Measurements from ENCODE around the gene CD7.
"Not testable (repeated sequence)": the region's sequence is repeated elsewhere in the genome, so short reads cannot be mapped to it uniquely, and the experiment has no call there.

The CD7 gene

DNA sequence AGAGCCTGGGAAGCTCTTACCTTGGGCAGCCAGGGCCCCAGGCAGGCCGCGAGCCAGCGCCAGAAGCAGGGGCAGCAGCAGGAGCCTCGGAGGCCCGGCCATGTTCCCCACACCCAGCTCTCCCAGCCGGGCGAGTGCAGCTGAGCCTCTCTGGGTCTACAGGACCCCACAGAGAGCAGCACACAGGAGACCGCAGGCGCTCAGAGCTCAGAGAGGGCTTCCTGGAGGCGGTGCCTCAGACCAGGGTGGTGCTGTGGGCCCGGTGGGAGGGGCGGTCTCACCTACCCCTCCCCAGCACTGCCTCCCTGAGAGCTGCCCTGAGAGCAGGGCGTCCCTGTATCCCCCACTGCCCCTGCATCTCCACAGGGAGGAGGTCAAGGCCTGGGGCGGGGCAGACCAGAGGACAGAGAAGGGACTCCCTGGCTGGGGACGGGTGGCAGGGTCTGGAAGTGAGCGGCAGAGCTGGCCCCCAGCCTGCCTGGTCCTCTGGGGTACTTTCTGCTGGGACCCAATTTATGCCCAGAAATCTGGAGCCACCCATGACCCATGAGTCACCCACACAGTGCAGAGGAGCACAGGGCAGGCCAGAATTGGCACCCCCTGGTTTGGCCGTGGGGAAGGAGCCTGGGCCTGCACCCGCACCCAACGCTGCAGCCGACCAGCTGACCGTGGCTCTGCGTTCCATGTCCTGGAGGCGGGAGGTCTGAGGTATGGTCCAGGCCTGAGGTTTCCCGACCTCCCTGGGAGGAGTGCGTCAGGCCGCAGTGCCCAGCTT is at the start of gene CD7:
Gene CD7, minus strand, starts transcription at position 215 of the 775 bp plus-strand sequence. Its CDS starts 113 bp downstream, at position 102.
- no peak within 1 kb of the TSS for H3K27ac ChIP-seq (ENCODE audit: low read depth, low read length)
- H3K27me3 ChIP-seq (ENCODE audit: control insufficient read depth, insufficient read depth, low read length) = no peaks in the 10 kb centered on the region
- 0 out of 2 replicates have a peak, but pooled peaks cover 4% of the 10 kb centered on the region for H3K4me1 ChIP-seq (ENCODE audit: control insufficient read depth, insufficient read depth, low read length)
- no peak within 1 kb of the TSS for H3K4me3 ChIP-seq (ENCODE audit: low read depth, low read length)
- no peak within 1 kb of the TSS for H3K9ac ChIP-seq (ENCODE audit: low read depth, low read length)
- H3K9me3 ChIP-seq (ENCODE audit: control insufficient read depth, insufficient read depth, low read length) = no peaks in the 10 kb centered on the region
- H3K36me3 ChIP-seq (ENCODE audit: control insufficient read depth, insufficient read depth, low read length) = no peaks in the 10 kb centered on the region

GRCh38 chr17:82366749-82367148 is 49.3 kb upstream of the CD7 start:
- Histone ChIP-seq H3K9me3 (ENCODE audit: control insufficient read depth, insufficient read depth, low read length) (no peaks in the 10 kb centered on the region), H3K36me3 (ENCODE audit: control insufficient read depth, insufficient read depth, low read length) (no peaks in the 10 kb centered on the region), H3K4me3 (ENCODE audit: low read depth, low read length) (no peak overlapping the region), H3K27ac (ENCODE audit: low read depth, low read length) (no peak overlapping the region), H3K27me3 (ENCODE audit: control insufficient read depth, insufficient read depth, low read length) (peaks cover 23% of the 10 kb centered on the region), H3K4me1 (ENCODE audit: control insufficient read depth, insufficient read depth, low read length) (no peaks in the 10 kb centered on the region), H3K9ac (ENCODE audit: low read depth, low read length) (no peak overlapping the region)

GRCh38 chr17:82365606-82366295 is 48.3 kb upstream of the CD7 start:
- H3K36me3 ChIP-seq (ENCODE audit: control insufficient read depth, insufficient read depth, low read length) = no peaks in the 10 kb centered on the region
- H3K27me3 ChIP-seq (ENCODE audit: control insufficient read depth, insufficient read depth, low read length) = peaks cover 13% of the 10 kb centered on the region
- no peaks in the 10 kb centered on the region for H3K9me3 ChIP-seq (ENCODE audit: control insufficient read depth, insufficient read depth, low read length)
- H3K4me3 ChIP-seq (ENCODE audit: low read depth, low read length) = no peak overlapping the region
- no peaks in the 10 kb centered on the region for H3K4me1 ChIP-seq (ENCODE audit: control insufficient read depth, insufficient read depth, low read length)
- H3K9ac ChIP-seq (ENCODE audit: low read depth, low read length) = no peak overlapping the region
- no peak overlapping the region for H3K27ac ChIP-seq (ENCODE audit: low read depth, low read length)

DNA sequence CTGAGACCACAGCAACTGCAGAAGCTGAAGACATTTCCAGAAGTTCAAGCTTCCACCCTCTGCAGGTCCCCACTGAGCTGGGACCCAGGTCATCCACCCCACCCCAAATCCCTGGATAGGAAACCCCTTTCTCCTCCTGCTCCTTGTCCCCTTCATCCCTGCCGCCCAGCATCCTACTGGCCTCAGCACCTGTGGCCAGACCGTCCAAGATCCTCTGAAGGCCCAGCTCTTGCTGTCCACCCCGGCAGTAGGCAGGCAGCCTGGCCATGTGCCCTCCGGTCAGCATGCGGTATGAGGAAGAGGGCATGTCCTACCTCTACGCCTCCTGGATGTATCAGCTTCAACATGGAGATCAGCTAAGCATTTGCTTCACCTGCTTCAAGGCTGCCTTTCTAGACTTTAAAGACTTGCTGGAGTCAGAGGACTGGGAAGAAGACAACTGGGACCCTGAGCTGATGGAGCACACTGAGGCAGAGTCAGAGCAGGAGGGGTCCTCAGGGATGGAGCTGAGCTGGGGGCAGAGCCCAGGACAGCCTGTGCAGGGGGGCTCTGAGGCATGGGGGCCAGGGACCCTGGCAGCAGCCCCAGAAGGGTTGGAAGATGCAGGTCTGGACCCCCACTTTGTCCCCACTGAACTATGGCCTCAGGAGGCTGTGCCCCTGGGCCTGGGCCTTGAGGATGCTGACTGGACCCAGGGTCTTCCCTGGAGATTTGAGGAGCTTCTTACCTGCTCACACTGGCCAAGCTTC is 44.7 kb upstream of the CD7 start:
- no peaks in the 10 kb centered on the region for H3K9me3 ChIP-seq (ENCODE audit: control insufficient read depth, insufficient read depth, low read length)
- no peak overlapping the region for H3K27ac ChIP-seq (ENCODE audit: low read depth, low read length)

DNA sequence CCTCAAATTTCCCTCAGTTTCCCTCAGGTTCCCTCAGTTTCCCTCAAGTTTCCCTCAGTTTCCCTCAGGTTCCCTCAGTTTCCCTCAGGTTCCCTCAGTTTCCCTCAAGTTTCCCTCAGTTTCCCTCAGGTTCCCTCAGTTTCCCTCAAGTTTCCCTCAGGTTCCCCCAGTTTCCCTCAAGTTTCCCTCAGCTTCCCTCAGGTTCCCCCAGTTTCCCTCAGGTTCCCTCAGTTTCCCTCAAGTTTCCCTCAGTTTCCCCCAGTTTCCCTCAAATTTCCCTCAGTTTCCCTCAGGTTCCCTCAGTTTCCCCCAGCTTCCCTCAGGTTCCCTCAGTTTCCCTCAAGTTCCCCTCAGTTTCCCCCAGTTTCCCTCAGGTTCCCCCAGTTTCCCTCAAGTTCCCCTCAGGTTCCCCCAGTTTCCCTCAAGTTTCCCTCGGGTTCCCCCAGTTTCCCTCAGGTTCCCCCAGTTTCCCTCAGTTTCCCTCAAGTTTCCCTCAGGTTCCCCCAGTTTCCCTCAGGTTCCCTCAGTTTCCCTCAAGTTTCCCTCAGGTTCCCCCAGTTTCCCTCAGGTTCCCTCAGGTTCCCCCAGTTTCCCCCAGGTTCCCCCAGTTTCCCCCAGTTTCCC is 42.2 kb upstream of the CD7 start:
- H3K27ac ChIP-seq (ENCODE audit: low read depth, low read length); H3K9ac ChIP-seq (ENCODE audit: low read depth, low read length); H3K9me3 ChIP-seq (ENCODE audit: control insufficient read depth, insufficient read depth, low read length): not testable (repeated sequence)

More for the DNA sequence above, 44.7 kb upstream of the CD7 start:
- Histone ChIP-seq H3K4me3 (ENCODE audit: low read depth, low read length) (no peak overlapping the region), H3K9ac (ENCODE audit: low read depth, low read length) (no peak overlapping the region), H3K27me3 (ENCODE audit: control insufficient read depth, insufficient read depth, low read length) (peaks cover 4% of the 10 kb centered on the region; the same call in 1 of the 2 replicates), H3K36me3 (ENCODE audit: control insufficient read depth, insufficient read depth, low read length) (no peaks in the 10 kb centered on the region), H3K4me1 (ENCODE audit: control insufficient read depth, insufficient read depth, low read length) (no peaks in the 10 kb centered on the region)

DNA sequence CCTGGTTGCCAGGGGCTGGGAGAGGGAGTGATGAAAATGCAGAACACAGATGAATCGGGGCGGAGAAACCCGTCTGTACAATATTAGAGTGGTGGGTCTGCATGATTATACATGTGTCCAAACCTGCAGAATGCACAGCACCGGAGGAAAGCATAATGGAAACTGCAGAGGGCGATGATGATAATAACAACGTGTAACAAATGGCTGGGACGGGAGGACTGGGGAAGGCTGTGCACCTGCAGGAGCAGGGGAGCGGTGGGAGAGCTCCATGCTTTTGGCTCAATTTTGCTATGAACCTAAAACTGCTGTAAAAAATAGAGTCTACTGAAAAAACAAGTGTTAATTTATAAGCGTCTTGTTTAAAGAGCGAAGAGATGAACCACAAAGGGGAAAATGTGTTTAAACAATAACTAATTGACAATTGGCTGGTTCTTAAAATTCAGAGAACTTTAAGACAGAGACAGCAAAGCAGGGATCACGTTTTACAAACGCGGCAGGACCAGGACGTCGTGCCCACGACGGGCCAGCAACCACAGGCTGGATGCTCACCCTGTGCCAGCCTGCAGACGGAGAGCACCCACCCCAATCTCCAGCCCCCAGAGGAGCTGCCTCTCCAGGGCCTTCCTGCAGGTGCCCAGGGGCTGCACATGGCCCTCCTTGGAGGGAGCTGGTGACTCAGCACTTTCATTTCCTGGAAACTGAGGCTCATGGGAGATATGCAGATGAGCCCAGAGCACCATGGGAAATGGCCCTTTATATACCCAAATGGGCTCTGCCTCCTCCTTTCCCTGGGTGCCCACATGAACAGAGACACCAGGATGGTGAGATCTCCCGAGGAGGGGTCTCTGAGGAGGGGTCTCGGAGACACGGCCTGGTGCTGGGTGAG is 41.3 kb upstream of the CD7 start, which contains the start of gene TEX19:
Gene TEX19, plus strand, starts transcription at position 783 of the 886 bp plus-strand sequence. CDS start 2,904 bp downstream, outside the sequence.
- Histone ChIP-seq H3K36me3 (ENCODE audit: control insufficient read depth, insufficient read depth, low read length) (no peaks in the 10 kb centered on the region), H3K9ac (ENCODE audit: low read depth, low read length) (no peak within 1 kb of the TSS), H3K27ac (ENCODE audit: low read depth, low read length) (no peak within 1 kb of the TSS)

More for the DNA sequence above, 42.2 kb upstream of the CD7 start:
- H3K27me3 ChIP-seq (ENCODE audit: control insufficient read depth, insufficient read depth, low read length); H3K4me3 ChIP-seq (ENCODE audit: low read depth, low read length); H3K36me3 ChIP-seq (ENCODE audit: control insufficient read depth, insufficient read depth, low read length); H3K4me1 ChIP-seq (ENCODE audit: control insufficient read depth, insufficient read depth, low read length): not testable (repeated sequence)

GRCh38 chr17:82357394-82357793 is 40.0 kb upstream of the CD7 start:
- no peaks in the 10 kb centered on the region; the same call in 1 of the 2 replicates for H3K4me1 ChIP-seq (ENCODE audit: control insufficient read depth, insufficient read depth, low read length)
- no peaks in the 10 kb centered on the region for H3K36me3 ChIP-seq (ENCODE audit: control insufficient read depth, insufficient read depth, low read length)
- no peaks in the 10 kb centered on the region for H3K9me3 ChIP-seq (ENCODE audit: control insufficient read depth, insufficient read depth, low read length)
- H3K27ac ChIP-seq (ENCODE audit: low read depth, low read length) = no peak overlapping the region
- H3K4me3 ChIP-seq (ENCODE audit: low read depth, low read length) = no peak overlapping the region
- H3K9ac ChIP-seq (ENCODE audit: low read depth, low read length) = no peak overlapping the region
- H3K27me3 ChIP-seq (ENCODE audit: control insufficient read depth, insufficient read depth, low read length) = peaks cover 4% of the 10 kb centered on the region; the same call in 1 of the 2 replicates

More for the DNA sequence above, 41.3 kb upstream of the CD7 start, which contains the start of gene TEX19:
- H3K9me3 ChIP-seq (ENCODE audit: control insufficient read depth, insufficient read depth, low read length) = no peaks in the 10 kb centered on the region
- H3K4me1 ChIP-seq (ENCODE audit: control insufficient read depth, insufficient read depth, low read length) = no peaks in the 10 kb centered on the region; the same call in 1 of the 2 replicates
- H3K4me3 ChIP-seq (ENCODE audit: low read depth, low read length) = no peak within 1 kb of the TSS
- peaks cover 4% of the 10 kb centered on the region; the same call in 1 of the 2 replicates for H3K27me3 ChIP-seq (ENCODE audit: control insufficient read depth, insufficient read depth, low read length)

- Histone ChIP-seq H3K4me1 (ENCODE audit: control insufficient read depth, insufficient read depth, low read length) (no peaks in the 10 kb centered on the region; the same call in 1 of the 2 replicates), H3K27ac (ENCODE audit: low read depth, low read length) (no peak overlapping the region), H3K9ac (ENCODE audit: low read depth, low read length) (no peak overlapping the region), H3K9me3 (ENCODE audit: control insufficient read depth, insufficient read depth, low read length) (no peaks in the 10 kb centered on the region), H3K4me3 (ENCODE audit: low read depth, low read length) (no peak overlapping the region), H3K27me3 (ENCODE audit: control insufficient read depth, insufficient read depth, low read length) (peaks cover 4% of the 10 kb centered on the region; the same call in 1 of the 2 replicates), H3K36me3 (ENCODE audit: control insufficient read depth, insufficient read depth, low read length) (no peaks in the 10 kb centered on the region)
These were observed 39.5 kb upstream of the CD7 start for GRCh38 chr17:82356845-82357355.

GRCh38 chr17:82355770-82356427 is 38.5 kb upstream of the CD7 start:
- Histone ChIP-seq H3K27me3 (ENCODE audit: control insufficient read depth, insufficient read depth, low read length) (peaks cover 4% of the 10 kb centered on the region; the same call in 1 of the 2 replicates), H3K36me3 (ENCODE audit: control insufficient read depth, insufficient read depth, low read length) (no peaks in the 10 kb centered on the region), H3K4me1 (ENCODE audit: control insufficient read depth, insufficient read depth, low read length) (no peaks in the 10 kb centered on the region; the same call in 1 of the 2 replicates), H3K4me3 (ENCODE audit: low read depth, low read length) (no peak overlapping the region), H3K9me3 (ENCODE audit: control insufficient read depth, insufficient read depth, low read length) (no peaks in the 10 kb centered on the region), H3K9ac (ENCODE audit: low read depth, low read length) (no peak overlapping the region), H3K27ac (ENCODE audit: low read depth, low read length) (no peak overlapping the region)
